ENCODE results near the gene PTGFRN. TPM values are rescaled to one million over a fixed set of nuclear protein-coding genes. Genes with fewer than 3 reads are reported as not detected.

PTGFRN gene
- total and polyA plus RNA-seq, 2 donors: 41.5 to 85.9 TPM

- Histone ChIP-seq H3K27ac (ENCODE audit: low read depth) (no peak overlapping the region), H3K4me3 (ENCODE audit: low read depth, low read length) (no peak overlapping the region), H3K4me1 (ENCODE audit: insufficient read depth) (peaks cover 2% of the 10 kb centered on the region), H3K36me3 (ENCODE audit: insufficient read depth) (no peaks in the 10 kb centered on the region)
- 62% methylated on average over 2 of the region's 2 CpGs for WGBS
- no peak for DNase-seq (ENCODE audit: extremely low spot score)
Measured at GRCh38 chr1:116877141-116877818, 32.4 kb upstream of the PTGFRN start.

- WGBS: 43% methylated on average over 10 of the region's 10 CpGs
- H3K36me3 ChIP-seq (ENCODE audit: insufficient read depth): no peaks in the 10 kb centered on the region
- DNase-seq (ENCODE audit: extremely low spot score): peak; percentile 67
Measured at GRCh38 chr1:116878804-116879477, 30.8 kb upstream of the PTGFRN start.

GRCh38 chr1:116879478-116880133 lies 30.1 kb upstream of the PTGFRN start:
- H3K4me3 ChIP-seq (ENCODE audit: low read depth, low read length): no peak overlapping the region
- WGBS: 87% methylated on average over 10 of the region's 10 CpGs
- no peaks in the 10 kb centered on the region for H3K36me3 ChIP-seq (ENCODE audit: insufficient read depth)
- peaks cover 2% of the 10 kb centered on the region for H3K4me1 ChIP-seq (ENCODE audit: insufficient read depth)
- no peak for DNase-seq (ENCODE audit: extremely low spot score)
- H3K27ac ChIP-seq (ENCODE audit: low read depth): peak overlapping the region; percentile 51

More at GRCh38 chr1:116878804-116879477, 30.8 kb upstream of the PTGFRN start:
- H3K4me1 ChIP-seq (ENCODE audit: insufficient read depth): peaks cover 2% of the 10 kb centered on the region
- no peak overlapping the region for H3K4me3 ChIP-seq (ENCODE audit: low read depth, low read length)
- peak overlapping the region; percentile 51 for H3K27ac ChIP-seq (ENCODE audit: low read depth)

DNA sequence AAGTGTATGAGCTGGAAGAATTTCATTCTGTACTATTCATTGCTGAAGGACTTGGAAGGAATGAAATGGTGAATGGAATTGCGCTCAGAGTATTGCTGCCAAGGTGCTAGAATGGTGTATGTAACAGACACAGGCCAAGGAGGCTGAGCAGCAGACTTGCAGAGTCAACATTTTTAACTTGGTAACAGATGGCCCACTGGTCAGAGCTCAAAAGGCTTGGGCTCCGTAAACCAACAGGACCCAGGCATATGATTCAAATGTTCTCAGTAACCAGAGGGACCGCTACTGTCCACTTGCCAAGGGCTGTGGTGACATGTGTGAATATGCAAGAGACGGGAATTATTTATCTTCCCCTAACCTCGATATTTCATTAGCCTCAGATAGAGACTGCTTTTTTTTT lies 28.8 kb upstream of the PTGFRN start:
- H3K27ac ChIP-seq (ENCODE audit: low read depth): no peak overlapping the region
- H3K36me3 ChIP-seq (ENCODE audit: insufficient read depth): no peaks in the 10 kb centered on the region
- H3K4me3 ChIP-seq (ENCODE audit: low read depth, low read length): no peak overlapping the region
- 83% methylated on average over 5 of the region's 5 CpGs for WGBS
- peaks cover 2% of the 10 kb centered on the region for H3K4me1 ChIP-seq (ENCODE audit: insufficient read depth)
- no peak for DNase-seq (ENCODE audit: extremely low spot score)

DNA sequence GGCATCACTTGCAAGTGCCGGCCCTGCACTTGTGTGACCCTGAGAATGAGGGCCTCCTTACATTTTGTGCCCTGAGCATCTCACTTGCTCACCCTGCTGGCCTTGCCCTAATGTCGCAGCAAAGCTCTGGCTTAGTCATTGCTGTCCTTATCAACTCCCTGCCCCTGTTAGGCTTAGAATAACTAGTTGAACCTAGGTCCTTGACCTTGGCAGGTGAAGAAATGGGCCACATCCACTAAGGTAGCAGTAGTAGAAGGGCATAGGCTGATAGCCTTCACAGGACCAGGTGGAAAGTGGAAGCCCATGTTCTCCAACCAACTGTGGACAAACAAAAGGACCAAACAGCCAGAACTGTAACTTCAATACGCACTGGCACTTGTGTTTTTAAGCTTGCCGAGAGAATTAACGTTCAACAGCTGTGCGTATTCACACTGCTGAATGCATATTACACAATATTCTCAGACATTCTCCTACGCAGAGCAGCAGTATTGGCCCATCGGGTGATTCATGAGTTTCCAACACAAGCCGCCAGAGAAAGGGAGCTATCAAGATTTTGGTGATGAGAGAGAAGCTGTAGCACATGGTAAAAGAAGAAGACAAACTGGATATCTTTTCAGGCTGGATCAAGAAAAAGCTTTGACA lies 27.7 kb upstream of the PTGFRN start:
- no peak overlapping the region for H3K4me3 ChIP-seq (ENCODE audit: low read depth, low read length)
- H3K36me3 ChIP-seq (ENCODE audit: insufficient read depth): no peaks in the 10 kb centered on the region
- 60% methylated on average over 9 of the region's 9 CpGs for WGBS
- no peak for DNase-seq (ENCODE audit: extremely low spot score)
- H3K27ac ChIP-seq (ENCODE audit: low read depth): no peak overlapping the region
- H3K4me1 ChIP-seq (ENCODE audit: insufficient read depth): peaks cover 2% of the 10 kb centered on the region

DNA sequence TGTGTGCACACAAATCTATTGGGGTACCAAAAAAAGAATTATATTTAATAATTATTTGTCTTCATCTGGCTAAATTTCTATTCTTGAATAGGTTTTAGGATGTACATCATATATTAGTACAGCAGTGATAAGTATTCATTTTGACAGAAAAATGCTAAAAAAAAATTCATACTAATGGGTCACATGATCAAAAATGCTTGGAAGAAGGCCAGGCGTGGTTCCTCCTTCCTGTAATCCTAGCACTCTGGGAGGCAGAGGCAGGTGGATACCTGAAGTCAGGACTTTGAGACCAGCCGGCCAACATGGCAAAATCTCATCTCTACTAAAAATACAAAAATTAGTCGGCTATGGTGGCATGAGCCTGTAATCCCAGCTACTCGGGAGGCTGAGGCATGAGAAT lies 26.9 kb upstream of the PTGFRN start:
- Histone ChIP-seq H3K27ac (ENCODE audit: low read depth) (no peak overlapping the region), H3K36me3 (ENCODE audit: insufficient read depth) (no peaks in the 10 kb centered on the region), H3K4me3 (ENCODE audit: low read depth, low read length) (no peak overlapping the region), H3K4me1 (ENCODE audit: insufficient read depth) (peaks cover 2% of the 10 kb centered on the region)
- DNase-seq (ENCODE audit: extremely low spot score): no peak
- WGBS: 92% methylated on average over 4 of the region's 4 CpGs

DNA sequence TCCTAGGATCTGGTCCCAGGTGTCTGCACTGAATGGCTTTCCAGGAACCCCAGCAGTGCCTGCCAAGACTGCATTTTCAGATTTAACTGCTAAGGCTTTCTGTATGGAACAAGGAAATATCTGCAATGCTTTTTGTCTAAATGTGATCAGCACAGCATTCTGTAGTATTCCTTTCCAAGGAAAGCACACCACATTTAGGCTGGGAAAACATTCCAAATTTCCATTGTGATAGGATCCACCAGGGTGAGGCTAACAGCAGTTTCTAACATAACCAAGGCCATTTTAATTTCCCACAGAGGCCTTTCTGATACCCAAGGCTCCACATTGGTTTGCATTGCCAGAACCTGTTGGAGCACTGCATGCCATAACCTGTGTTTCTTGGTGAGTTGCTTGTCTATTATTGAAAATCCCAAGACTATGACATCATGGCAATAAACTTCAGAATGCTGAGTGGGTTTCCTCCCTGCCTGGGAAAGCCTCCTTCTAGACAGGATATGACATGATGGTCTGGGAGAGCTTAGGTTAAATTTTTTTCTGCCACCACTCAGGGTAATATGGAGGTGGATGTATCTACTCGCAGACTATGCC lies 23.3 kb upstream of the PTGFRN start:
- no peak overlapping the region for H3K4me3 ChIP-seq (ENCODE audit: low read depth, low read length)
- WGBS: 84% methylated on average over 1 of the region's 1 CpG
- DNase-seq (ENCODE audit: extremely low spot score): peak; percentile 77
- H3K4me1 ChIP-seq (ENCODE audit: insufficient read depth): no peaks in the 10 kb centered on the region
- no peak overlapping the region for H3K27ac ChIP-seq (ENCODE audit: low read depth)
- H3K36me3 ChIP-seq (ENCODE audit: insufficient read depth): no peaks in the 10 kb centered on the region

DNA sequence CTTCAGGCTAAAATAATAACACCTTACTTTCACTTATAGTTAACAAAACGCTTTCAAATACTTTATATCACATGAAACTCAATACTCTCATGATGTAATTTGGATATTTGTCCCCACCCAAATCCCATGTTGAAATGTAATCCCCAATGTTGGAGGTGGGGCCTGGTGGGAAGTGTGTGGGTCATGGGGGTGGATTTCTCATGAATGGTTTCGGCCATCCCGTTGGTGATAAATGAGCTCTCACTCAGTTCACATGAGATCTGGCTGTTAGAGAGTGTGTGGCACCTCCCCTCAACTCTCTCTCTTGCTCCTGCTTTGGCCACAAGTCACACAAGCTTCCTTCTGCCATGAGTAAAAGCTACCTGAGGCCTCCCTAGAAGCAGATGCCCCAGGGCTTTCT lies 22.5 kb upstream of the PTGFRN start:
- H3K36me3 ChIP-seq (ENCODE audit: insufficient read depth): no peaks in the 10 kb centered on the region
- H3K27ac ChIP-seq (ENCODE audit: low read depth): no peak overlapping the region
- WGBS: 93% methylated on average over 3 of the region's 3 CpGs
- DNase-seq (ENCODE audit: extremely low spot score): no peak
- no peak overlapping the region for H3K4me3 ChIP-seq (ENCODE audit: low read depth, low read length)
- no peaks in the 10 kb centered on the region for H3K4me1 ChIP-seq (ENCODE audit: insufficient read depth)

- DNase-seq (ENCODE audit: extremely low spot score): no peak
- WGBS: 73% methylated on average over 4 of the region's 4 CpGs
- H3K4me1 ChIP-seq (ENCODE audit: insufficient read depth): no peaks in the 10 kb centered on the region
Measured at GRCh38 chr1:116889380-116889779, 20.3 kb upstream of the PTGFRN start.

GRCh38 chr1:116891396-116892079 lies 18.2 kb upstream of the PTGFRN start:
- Histone ChIP-seq H3K4me3 (ENCODE audit: low read depth, low read length) (no peak overlapping the region), H3K27ac (ENCODE audit: low read depth) (no peak overlapping the region), H3K4me1 (ENCODE audit: insufficient read depth) (no peaks in the 10 kb centered on the region), H3K36me3 (ENCODE audit: insufficient read depth) (no peaks in the 10 kb centered on the region)
- DNase-seq (ENCODE audit: extremely low spot score): no peak
- WGBS: 59% methylated on average over 5 of the region's 5 CpGs

More at GRCh38 chr1:116889380-116889779, 20.3 kb upstream of the PTGFRN start:
- Histone ChIP-seq H3K36me3 (ENCODE audit: insufficient read depth) (no peaks in the 10 kb centered on the region), H3K27ac (ENCODE audit: low read depth) (no peak overlapping the region), H3K4me3 (ENCODE audit: low read depth, low read length) (no peak overlapping the region)

DNA sequence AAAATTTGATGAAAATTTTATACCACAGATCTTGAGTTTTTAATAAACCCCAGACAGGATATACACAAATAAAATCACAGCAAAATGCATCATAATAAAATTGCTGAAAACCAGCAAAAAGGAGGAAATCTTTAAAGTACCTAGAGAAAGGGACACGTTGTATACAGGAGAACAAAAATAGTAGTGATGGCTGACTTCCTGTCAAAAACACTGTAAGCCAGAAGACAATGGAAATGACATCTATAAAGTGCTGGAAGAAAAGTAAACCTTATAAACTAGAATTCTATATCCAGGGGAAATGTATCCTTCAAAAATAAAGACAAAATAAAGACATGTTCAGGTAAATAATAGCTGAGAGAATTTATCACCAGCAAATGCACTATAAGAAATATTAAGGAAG lies 14.6 kb upstream of the PTGFRN start:
- 78% methylated on average over 1 of the region's 1 CpG for WGBS
- Histone ChIP-seq H3K4me1 (ENCODE audit: insufficient read depth) (no peaks in the 10 kb centered on the region), H3K27ac (ENCODE audit: low read depth) (no peak overlapping the region), H3K4me3 (ENCODE audit: low read depth, low read length) (no peak overlapping the region), H3K36me3 (ENCODE audit: insufficient read depth) (no peaks in the 10 kb centered on the region)
- no peak for DNase-seq (ENCODE audit: extremely low spot score)

- no peak overlapping the region for H3K27ac ChIP-seq (ENCODE audit: low read depth)
- no peaks in the 10 kb centered on the region for H3K36me3 ChIP-seq (ENCODE audit: insufficient read depth)
- DNase-seq (ENCODE audit: extremely low spot score): no peak
- no peaks in the 10 kb centered on the region for H3K4me1 ChIP-seq (ENCODE audit: insufficient read depth)
- H3K4me3 ChIP-seq (ENCODE audit: low read depth, low read length): no peak overlapping the region
Measured at GRCh38 chr1:116899529-116899928, 10.2 kb upstream of the PTGFRN start.

All from urinary bladder (tissue), 4 donors.